Sciatic nerve (tissue), 2 donors: ENCODE measurements around the gene IFNK. TPM values are rescaled to one million over a fixed set of nuclear protein-coding genes. Genes with fewer than 3 reads are reported as not detected.

Experiments
- ATAC-seq: fragments of 200-7000 bp; cut with Tn5 transposase; one replicate; pipeline ENCODE4 v1.9.1; 2020; ENCODE audit warnings: mild to moderate bottlenecking, moderate library complexity
- DNase-seq: peaks from one replicate; pipeline ENCODE4 v3.0.0-alpha.2; 2020; ENCODE audit warnings: low spot score
- intact Hi-C: fragments of 100-400 bp; cut with DNase I; formaldehyde crosslinking; loops from one replicate; pipeline ENCODE4 v1.14.2; 2022
- total RNA-seq: library from RNA; stranded (reverse); fragmentation: NEBNext Ultra II Directional; extraction: Animal tissue kit (Norgen Biotek cat#: 25700); gene quantifications from one replicate; pipeline ENCODE4 v1.2.1, GENCODE V29; 2021
- donor health status: DM: no; HTN: no; CAD: no.
- donor health status: DM: no; HTN: no; CAD: no.

IFNK gene
- total RNA-seq, 1 donor from 2014 or later = not detected

- no peak for DNase-seq
- intact Hi-C loops = loop anchor here (10.0 kb wide), 1 partner anchor 199 kb away; no protein-coding TSS in a partner anchor
Observed at GRCh38 chr9:27534131-27534530, 10.0 kb downstream of the IFNK start.

GRCh38 chr9:27534658-27535209 lies 10.6 kb downstream of the IFNK start:
- DNase-seq = no peak
- intact Hi-C loops = loop anchor here (10.0 kb wide), 1 partner anchor 200 kb away; no protein-coding TSS in a partner anchor
- ATAC-seq = no peak

More at GRCh38 chr9:27534131-27534530, 10.0 kb downstream of the IFNK start:
- ATAC-seq = peak; percentile 79

DNA sequence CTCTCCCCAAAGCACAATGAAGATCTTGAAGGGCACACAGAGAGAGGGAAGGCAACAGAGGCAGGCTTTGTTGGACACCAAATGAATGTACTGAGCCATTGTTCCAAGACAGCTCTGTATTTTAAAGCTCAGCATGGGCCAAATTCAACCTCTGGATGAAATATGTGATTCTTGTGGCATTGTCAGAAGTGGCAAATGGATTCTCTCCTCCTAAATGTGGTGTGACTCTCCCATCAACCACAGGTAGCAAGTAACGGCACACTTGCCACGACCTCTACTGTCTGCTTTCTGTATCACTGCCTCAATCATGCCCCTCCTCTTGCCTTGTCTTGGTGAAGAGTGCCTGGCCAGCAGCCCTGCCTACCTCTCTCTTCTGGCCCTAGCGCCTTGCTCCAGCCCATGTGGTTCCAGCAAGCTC lies 11.6 kb downstream of the IFNK start:
- DNase-seq = no peak
- intact Hi-C loops = loop anchor here (10.0 kb wide), 1 partner anchor 201 kb away; no protein-coding TSS in a partner anchor
- no peak for ATAC-seq

DNA sequence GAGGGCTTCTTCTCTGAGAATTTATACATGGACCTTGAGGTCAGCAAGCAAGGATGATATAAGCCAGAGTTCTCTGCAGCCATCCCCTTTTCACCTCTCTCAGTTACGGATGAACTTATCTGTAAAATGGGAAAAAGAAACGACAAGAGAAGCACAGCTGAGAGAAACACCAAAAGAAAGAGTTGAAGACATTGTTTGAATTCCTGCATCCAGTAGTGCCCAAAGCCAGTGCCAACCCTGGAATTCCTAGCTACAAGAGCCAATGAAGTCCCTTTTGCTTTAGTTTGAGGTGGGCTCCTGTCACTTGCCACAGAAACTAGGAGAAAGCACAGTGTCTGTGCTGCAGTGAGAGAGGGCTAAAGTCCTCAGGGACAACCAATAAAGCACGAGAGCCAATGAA lies 12.1 kb downstream of the IFNK start:
- no peak for DNase-seq
- no peak for ATAC-seq
- intact Hi-C loops = loop anchor here (10.0 kb wide), 1 partner anchor 201 kb away; no protein-coding TSS in a partner anchor

DNA sequence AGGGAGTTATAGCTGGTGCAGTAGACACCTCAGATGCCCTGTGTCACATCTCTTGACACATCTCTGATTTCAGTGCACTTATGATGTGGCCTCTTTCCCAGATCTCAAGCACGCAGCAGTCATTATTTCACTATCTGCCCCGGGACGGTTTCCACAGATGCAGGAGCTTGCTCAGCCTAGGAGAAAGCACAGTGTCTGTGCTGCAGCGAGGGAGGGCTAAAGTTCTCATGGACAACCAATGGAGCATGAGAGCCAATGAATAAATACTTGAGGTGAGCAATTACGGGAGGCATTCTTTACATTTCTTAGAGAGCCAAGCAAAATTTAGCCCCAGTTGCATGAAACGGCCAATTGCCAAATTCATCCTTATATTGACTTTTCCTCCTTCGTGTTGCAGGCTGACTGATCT lies 12.9 kb downstream of the IFNK start:
- DNase-seq (no peak), ATAC-seq (no peak)
- intact Hi-C loops = loop anchor here (10.0 kb wide), 1 partner anchor 202 kb away; no protein-coding TSS in a partner anchor

GRCh38 chr9:27537756-27538155 lies 13.7 kb downstream of the IFNK start:
- intact Hi-C loops = loop anchor here (10.0 kb wide), 1 partner anchor 203 kb away; no protein-coding TSS in a partner anchor
- DNase-seq (no peak), ATAC-seq (no peak)

GRCh38 chr9:27538647-27539046 lies 14.6 kb downstream of the IFNK start:
- intact Hi-C loops = loop anchor here (10.0 kb wide), 1 partner anchor 204 kb away; no protein-coding TSS in a partner anchor
- no peak for DNase-seq
- ATAC-seq = no peak

DNA sequence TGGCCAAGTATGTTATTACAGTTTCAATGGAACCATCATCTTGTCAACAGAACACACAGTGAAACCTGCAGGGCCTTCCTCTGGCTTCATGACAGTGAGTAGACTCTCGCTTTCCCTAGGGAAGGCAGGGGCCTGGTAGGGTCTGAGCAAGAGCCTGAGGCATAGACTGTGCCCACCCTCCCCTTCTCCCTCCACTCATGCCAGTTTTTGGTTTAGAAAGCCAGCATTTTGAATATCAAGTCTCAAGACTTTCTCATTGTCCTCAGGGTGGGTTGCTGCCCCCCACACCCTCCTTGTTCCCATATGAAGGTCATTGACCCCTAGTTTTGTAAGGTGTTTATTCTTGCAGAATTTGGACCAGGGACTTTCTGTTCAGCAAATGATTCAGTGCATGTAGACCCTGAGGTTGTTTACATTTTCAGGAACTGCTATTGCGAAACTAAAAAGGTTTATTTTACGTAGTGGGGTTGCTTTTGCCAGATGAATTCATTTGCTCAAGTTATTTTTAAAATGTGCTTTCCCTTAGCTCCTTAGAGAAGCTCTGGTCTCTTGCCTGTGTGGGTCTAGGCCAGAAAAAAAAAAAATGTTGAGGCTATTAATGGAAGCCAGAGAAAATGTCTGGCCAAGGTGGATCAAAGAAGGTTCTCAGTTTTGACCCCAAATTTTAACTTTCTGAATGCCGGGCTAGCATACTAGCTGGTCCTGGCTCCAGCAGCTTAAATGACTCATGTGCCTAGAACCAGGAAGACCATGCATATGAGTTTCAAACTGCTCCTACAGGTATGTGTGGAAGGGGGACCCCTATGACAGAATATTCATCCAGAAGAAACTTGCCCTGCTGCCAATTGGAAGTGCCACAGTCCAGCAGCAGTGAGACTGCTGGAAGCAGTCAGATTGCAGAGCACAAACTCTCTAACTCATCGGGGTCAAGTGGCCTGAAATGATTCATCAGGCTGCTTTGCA lies 15.7 kb downstream of the IFNK start:
- intact Hi-C loops = loop anchor here (10.0 kb wide), 1 partner anchor 205 kb away; no protein-coding TSS in a partner anchor
- ATAC-seq (peak; percentile 95), DNase-seq (no peak)

- intact Hi-C loops = no loop called here
- no peak for DNase-seq
- no peak for ATAC-seq
Observed at GRCh38 chr9:27540502-27540901, 16.4 kb downstream of the IFNK start.

- intact Hi-C loops = no loop called here
- ATAC-seq = no peak
Observed at GRCh38 chr9:27541740-27542139, 17.6 kb downstream of the IFNK start.

GRCh38 chr9:27542508-27542907 lies 18.4 kb downstream of the IFNK start:
- intact Hi-C loops = no loop called here
- ATAC-seq (no peak), DNase-seq (no peak)

More at GRCh38 chr9:27541740-27542139, 17.6 kb downstream of the IFNK start:
- no peak for DNase-seq

DNA sequence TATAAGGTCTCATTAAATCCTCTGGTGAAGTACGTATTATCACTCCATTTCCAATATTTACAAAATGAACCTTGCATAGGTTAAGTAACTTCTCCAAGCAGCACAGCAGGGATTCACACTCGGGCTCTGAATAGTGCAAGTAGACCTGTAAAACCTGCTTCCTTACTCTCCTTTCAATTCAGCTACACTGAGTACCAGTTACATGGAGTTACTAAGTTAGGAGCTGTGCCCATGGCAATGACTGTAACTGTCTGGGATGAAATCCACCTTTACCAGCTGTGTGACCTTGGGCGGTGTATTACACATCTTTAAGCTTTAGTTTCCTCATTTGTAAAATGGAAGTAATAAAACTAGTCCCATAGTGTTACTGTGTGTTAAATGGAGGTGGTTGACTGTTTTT lies 21.4 kb downstream of the IFNK start:
- no peak for DNase-seq
- ATAC-seq = no peak
- intact Hi-C loops = no loop called here

GRCh38 chr9:27548055-27548741 lies 24.1 kb downstream of the IFNK start:
- DNase-seq (no peak), ATAC-seq (peak; percentile 88)
- intact Hi-C loops = no loop called here

GRCh38 chr9:27549196-27549755 lies 25.2 kb downstream of the IFNK start:
- intact Hi-C loops = no loop called here
- no peak for ATAC-seq

DNA sequence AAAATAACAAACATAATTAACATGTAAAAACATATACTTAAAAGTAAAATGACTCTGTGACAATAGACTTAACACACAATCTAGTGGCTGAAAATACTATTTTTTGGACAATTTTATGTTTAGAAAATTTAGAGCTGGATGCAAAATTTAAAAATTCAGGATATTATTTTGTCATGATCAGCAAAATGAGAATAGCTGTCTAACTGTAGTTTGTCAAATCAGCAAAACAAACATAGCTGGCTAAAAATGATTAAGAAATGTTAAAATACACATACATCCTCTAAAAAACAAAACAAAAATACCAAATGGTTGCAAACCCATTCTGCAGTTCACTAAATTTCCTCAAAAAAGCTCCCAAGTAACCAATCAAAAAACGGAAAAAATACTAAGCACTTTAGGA lies 30.6 kb downstream of the IFNK start:
- intact Hi-C loops = no loop called here
- no peak for DNase-seq
- ATAC-seq = no peak

More at GRCh38 chr9:27549196-27549755, 25.2 kb downstream of the IFNK start:
- DNase-seq = no peak

DNA sequence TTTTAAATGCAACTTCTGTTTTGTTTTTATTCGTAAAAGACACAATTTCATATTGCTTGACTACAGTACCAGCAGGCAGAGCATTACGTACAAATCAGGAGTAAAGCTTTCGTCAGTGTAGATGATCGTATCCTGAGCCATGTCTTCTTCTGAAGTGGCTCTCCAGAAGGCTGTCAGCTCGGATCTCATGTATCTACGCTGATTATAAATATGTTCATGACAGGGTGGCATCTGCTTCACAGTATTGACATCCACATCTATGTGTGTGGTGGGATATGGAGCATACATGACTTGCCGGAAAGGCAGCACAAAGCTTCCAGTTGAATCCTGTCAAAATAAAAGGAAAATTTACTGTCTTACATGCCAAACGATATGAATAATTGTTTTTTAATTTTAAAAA lies 32.4 kb downstream of the IFNK start:
- ATAC-seq (no peak), DNase-seq (no peak)
- intact Hi-C loops = no loop called here

DNA sequence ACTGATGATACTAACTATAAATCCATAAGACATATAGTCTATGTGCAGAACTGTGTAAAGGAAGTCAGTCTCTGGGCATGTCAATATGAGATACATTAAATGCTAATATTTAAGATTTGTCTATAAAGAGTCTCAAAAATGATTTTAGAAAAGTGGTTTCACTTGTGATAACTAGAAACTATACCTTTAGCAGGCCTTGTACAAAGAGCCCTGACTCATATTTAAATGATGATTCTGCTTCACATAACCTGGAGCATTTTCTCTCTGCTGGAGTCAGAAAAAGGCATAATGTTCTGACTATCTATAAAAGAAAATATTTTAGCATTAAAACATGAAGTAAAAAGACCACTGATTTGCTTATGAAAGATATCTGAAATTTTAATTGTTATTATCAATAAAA lies 34.2 kb downstream of the IFNK start:
- intact Hi-C loops = no loop called here
- ATAC-seq (no peak), DNase-seq (no peak)

GRCh38 chr9:27560457-27560856 lies 36.4 kb downstream of the IFNK start:
- no peak for DNase-seq
- intact Hi-C loops = no loop called here
- ATAC-seq = no peak

DNA sequence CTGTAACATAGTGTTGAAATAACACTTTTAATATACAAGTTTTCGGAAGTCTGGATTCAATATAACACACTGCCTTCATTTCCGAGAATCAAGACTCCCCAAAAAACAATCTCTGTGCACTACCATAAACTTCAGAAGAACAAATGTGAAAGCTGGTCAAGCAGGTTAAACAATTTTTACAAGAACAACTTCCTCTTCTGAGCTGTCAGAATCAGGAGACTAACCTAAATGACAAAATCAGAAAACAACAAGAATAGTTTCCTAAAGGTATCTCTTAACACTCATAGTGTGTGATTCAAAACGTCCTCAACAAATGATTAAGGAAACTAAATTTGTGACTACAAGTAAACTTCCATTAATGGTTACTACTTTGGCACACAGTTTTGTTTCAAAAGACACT lies 37.6 kb downstream of the IFNK start:
- ATAC-seq (no peak), DNase-seq (no peak)
- intact Hi-C loops = no loop called here
